Epithelial cell of proximal tubule (primary cell): Measurements from ENCODE around the gene TMUB2. TPM values are rescaled to one million over a fixed set of nuclear protein-coding genes. Genes with fewer than 3 reads are reported as not detected.

Experiments used
- DNase-seq: peaks from one replicate; pipeline ENCODE4 v3.0.0-alpha.2; 2011; ENCODE audit warnings: low read depth
- H3K4me3 ChIP-seq: 2 replicates; pipeline ENCODE4 v1.5.1; 2011; ENCODE audit warnings: low read depth, mild to moderate bottlenecking, low read length
- total RNA-seq: library from RNA; depleted of rRNA; stranded (reverse); fragments of >200 nt; gene quantifications from 2 replicates; pipeline ENCODE4 v1.2.3, GENCODE V29; 2015
- TF ChIP-seq, protein P1 (sequence below): conservative IDR thresholded peaks from 2 replicates; pipeline ENCODE4 v1.5.1; 2012; ENCODE audit warnings: low read depth, mild to moderate bottlenecking, low read length

The TMUB2 gene
- total RNA-seq, 1 donor from 2014 or later = 26.3 TPM

GRCh38 chr17:44149750-44150329 lies 36.9 kb upstream of the TMUB2 start:
- TF ChIP-seq, protein P1, sequence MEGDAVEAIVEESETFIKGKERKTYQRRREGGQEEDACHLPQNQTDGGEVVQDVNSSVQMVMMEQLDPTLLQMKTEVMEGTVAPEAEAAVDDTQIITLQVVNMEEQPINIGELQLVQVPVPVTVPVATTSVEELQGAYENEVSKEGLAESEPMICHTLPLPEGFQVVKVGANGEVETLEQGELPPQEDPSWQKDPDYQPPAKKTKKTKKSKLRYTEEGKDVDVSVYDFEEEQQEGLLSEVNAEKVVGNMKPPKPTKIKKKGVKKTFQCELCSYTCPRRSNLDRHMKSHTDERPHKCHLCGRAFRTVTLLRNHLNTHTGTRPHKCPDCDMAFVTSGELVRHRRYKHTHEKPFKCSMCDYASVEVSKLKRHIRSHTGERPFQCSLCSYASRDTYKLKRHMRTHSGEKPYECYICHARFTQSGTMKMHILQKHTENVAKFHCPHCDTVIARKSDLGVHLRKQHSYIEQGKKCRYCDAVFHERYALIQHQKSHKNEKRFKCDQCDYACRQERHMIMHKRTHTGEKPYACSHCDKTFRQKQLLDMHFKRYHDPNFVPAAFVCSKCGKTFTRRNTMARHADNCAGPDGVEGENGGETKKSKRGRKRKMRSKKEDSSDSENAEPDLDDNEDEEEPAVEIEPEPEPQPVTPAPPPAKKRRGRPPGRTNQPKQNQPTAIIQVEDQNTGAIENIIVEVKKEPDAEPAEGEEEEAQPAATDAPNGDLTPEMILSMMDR = no peak
- DNase-seq = no peak
- no peak overlapping the region for H3K4me3 ChIP-seq

DNA sequence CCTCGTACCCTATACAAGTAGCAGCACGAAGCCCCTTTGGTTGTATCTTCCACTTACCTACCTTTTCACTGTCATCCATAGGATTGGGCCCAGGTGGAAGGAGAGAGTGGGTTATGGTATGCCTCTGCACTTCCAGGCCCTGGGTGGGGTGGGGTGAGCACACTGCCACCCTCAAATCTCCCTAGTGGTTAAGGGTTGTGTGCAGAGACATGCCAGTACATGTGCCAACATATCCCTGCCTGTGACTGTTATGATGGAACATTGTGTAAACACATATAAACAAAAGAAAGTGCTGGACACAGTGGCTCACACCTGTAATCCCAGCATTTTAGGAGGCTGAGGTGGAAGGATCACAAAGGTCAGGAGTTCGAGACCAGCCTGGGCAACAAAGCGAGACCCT lies 33.9 kb upstream of the TMUB2 start:
- no peak for DNase-seq
- no peak overlapping the region for H3K4me3 ChIP-seq
- TF ChIP-seq, protein P1 = no peak

GRCh38 chr17:44155488-44155887 lies 31.3 kb upstream of the TMUB2 start:
- TF ChIP-seq, protein P1 = no peak
- DNase-seq = no peak
- no peak overlapping the region for H3K4me3 ChIP-seq

DNA sequence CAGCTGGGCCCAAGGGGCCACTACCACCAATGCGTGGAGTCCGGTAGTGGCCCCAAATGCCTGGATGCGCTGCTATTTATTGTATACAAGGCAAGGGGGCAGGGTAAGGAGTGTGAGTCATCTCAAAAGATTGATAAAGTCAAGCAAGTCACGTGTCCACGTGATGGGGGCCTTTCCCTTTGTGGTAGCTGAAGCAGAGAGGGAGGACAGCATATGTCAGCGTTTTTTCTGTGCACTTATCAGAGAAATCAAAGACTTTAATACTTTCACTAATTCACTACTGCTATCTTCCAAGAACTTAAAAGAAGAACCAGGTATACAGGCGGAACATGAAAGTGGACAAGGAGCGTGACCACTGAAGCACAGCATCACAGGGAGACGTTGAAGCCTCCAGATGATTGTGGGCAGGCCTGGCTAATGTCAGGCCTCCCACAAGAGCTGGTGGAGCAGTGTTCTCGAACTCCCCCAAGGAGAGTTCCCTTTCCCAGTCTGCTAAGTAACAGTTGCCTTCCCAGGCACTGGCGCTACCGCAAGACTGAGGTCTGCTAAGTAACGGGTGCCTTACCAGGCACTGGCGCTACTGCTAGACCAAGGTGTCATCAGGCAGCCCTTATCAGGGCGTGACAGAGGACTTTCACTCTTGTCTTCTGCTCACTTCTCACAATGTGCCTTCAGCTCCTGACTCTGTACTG lies 27.1 kb upstream of the TMUB2 start:
- DNase-seq = no peak
- TF ChIP-seq, protein P1 = no peak
- H3K4me3 ChIP-seq = no peak overlapping the region

DNA sequence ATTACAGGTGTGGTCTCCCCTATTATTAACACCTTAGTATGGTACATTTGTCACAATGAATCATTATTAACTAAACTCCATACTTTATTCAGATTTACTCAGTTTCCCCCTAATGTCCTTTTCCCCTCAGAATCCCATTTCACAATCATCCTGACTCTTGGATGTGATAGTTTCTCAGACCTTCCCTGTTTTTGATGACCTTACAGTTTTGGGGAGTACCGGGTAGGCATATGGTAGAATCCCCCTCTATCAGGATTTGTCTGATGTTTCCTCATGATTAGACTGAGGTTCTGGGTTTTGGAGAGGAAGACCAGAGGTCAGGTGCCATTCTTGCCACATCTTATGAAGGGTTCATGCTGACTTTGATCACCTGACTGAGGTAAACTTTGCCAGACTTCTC lies 22.3 kb upstream of the TMUB2 start:
- TF ChIP-seq, protein P1 = no peak
- no peak for DNase-seq

DNA sequence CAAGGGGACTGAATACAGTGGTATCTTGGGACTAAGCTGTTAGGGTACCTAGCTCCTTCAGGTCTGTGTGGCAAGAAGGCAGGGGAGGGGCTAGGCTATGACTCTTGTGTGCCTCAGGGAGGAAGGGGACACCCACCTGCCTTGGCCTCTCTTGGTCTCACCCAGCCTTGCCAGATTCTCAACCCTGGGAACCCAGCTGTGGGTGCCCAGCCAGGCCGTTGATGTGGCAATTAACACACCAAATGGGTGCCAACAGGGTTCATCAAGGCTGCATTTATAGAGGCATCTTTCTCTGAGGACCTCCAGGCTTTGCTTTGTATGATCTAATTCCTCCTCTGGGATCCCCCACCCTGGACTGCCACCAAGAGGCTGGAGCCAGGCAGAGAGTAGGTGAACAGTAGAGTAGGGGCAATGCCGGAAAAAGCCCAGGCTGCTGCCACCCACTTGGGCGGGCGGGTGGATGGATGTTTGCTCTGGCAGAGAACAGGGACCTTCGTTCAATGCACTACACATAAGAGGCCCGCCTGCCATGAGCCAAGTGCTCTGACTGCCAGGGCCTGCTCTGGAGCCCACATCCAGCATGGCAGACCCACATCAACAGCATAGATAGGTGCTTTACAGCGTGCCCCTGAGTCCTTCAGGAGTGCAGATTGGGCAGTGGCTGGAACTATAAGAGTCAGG lies 19.5 kb upstream of the TMUB2 start:
- TF ChIP-seq, protein P1 = no peak
- DNase-seq = no peak
- H3K4me3 ChIP-seq = no peak overlapping the region

More for the DNA sequence above, 22.3 kb upstream of the TMUB2 start:
- no peak overlapping the region for H3K4me3 ChIP-seq
